Adipocyte (in vitro differentiated cells): Measurements from ENCODE around the gene CCNI2.

Experiments used
- DNase-seq: peaks from one replicate; pipeline ENCODE4 v3.0.0-alpha.2; 2015; ENCODE audit warnings: low read depth
- H3K27me3 ChIP-seq: replicated peaks from 2 replicates; pipeline ENCODE4 v1.7.0; 2013; ENCODE audit warnings: mild to moderate bottlenecking, low read length, moderate library complexity; ENCODE audit not compliant: control insufficient read depth, insufficient read depth
- H3K36me3 ChIP-seq: 2 replicates; pipeline ENCODE4 v1.7.0; 2013; ENCODE audit warnings: low read length, mild to moderate bottlenecking, moderate library complexity; ENCODE audit not compliant: control insufficient read depth, insufficient read depth, severe bottlenecking
- H3K4me1 ChIP-seq: 2 replicates; pipeline ENCODE4 v1.7.0; 2013; ENCODE audit warnings: mild to moderate bottlenecking, low read length, moderate library complexity; ENCODE audit not compliant: control insufficient read depth, insufficient read depth
- H3K4me3 ChIP-seq: 2 replicates; pipeline ENCODE4 v1.7.0; 2013; ENCODE audit warnings: mild to moderate bottlenecking, low read length, moderate library complexity
- H3K9ac ChIP-seq: 2 replicates; pipeline ENCODE4 v1.7.0; 2013; ENCODE audit warnings: mild to moderate bottlenecking, low read length, moderate library complexity
- H3K9me3 ChIP-seq: 2 replicates; pipeline ENCODE4 v1.7.0; 2013; ENCODE audit warnings: mild to moderate bottlenecking, low read length, moderate library complexity; ENCODE audit not compliant: control insufficient read depth

Gene CCNI2

DNA sequence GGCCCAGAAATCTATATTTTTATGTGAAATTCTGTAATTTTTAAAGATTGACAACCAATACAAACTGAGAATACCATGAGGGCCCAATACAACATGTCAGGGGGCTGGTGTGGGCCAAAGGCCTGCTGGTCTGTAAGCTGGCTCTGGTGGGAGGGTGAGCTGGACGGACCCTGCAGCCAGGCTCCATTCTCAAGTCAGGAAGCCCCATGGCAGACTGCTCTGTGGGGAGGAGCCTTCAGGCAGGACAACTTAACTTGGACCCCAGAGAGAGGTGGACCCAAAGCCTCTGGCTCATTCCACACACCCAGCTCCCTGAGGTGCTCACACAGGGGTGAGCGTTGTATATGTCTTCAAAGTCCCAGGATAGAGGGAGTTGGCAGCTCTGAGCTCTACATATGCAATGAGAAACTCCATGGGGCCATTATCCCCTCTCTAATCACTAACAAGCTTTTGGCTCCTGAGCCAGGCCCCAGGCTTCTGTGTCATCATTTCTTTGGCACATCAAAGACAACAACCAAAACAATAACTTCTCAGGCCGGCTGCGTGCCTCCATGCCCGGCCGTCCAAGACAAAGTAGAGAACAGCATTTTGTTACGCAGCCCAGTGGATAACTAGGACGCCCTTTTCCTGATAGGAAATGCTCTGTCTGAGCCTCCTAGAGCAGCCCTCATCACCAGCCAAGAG lies 23.4 kb downstream of the CCNI2 start:
- Histone ChIP-seq H3K4me1 (peaks cover 48% of the 10 kb centered on the region), H3K27me3 (no peaks in the 10 kb centered on the region), H3K4me3 (no peak overlapping the region), H3K9me3 (no peaks in the 10 kb centered on the region), H3K36me3 (no peaks in the 10 kb centered on the region), H3K9ac (no peak overlapping the region)
- DNase-seq: no peak

DNA sequence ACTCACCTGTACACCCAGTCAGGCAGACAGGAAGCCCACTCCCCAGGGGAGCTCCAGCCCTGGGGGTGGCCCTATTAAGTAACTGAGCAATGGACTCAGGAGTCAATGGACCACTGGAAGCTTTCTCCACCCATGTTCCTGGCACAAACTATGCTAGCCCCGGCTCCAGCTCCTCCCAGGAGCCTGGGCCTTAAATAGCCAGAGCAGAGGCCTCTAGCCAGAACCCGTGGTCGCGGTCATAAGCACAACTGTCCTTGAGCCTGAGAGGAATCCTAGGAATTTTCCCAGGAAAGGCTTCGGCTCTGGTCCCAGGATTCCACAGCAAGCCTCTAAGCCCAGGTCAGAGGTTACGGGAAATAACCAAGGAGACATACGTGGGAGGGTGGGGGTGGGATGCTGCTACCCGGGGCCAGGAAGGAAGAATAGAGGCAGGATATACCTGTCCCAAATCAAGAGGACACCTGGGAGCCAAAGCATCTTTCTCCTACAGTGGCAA lies 24.3 kb downstream of the CCNI2 start:
- DNase-seq: peak; percentile 50
- Histone ChIP-seq H3K4me3 (no peak overlapping the region), H3K9me3 (no peaks in the 10 kb centered on the region), H3K9ac (no peak overlapping the region), H3K4me1 (peaks cover 52% of the 10 kb centered on the region), H3K27me3 (no peaks in the 10 kb centered on the region), H3K36me3 (no peaks in the 10 kb centered on the region)

DNA sequence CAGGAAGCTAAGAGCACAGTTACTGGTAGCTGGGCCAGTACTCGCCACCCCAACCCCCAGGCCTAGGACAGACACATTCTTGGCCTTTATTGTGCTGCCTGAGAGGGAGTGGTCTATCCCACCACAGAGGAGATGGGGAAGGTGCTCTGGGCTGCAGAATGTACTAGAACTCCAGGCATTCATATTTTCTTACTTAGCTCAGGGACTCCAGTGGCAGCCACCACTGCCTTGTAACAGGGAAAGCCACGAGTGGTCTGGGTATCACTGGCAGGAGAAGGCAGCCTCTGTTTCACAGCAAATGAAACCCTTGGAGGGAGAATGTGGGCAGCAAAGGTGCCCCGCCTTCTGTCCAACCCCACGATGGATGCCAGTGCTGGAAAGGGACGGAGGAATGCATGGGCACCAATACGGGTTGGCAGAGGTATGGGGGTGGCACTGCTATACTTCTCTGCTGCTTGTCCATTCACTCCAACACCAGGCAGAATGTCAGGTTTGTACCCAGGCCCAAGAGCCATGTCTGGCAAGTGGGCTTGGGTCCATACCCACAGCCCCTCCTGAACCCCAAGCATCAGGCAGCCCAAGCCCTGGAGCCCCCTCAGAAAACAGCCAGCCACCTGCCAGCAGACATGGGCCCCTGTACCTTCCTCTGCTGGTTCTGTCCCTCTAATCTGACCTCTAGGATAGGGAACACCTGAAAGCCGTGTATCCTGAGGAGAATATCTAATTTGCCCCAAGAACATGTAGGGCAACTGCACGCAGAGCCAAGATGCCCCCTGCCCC lies 25.3 kb downstream of the CCNI2 start:
- Histone ChIP-seq H3K36me3 (no peaks in the 10 kb centered on the region), H3K4me3 (no peak overlapping the region), H3K4me1 (peaks cover 46% of the 10 kb centered on the region), H3K9ac (no peak overlapping the region), H3K9me3 (no peaks in the 10 kb centered on the region), H3K27me3 (no peaks in the 10 kb centered on the region)
- DNase-seq: no peak

- no peaks in the 10 kb centered on the region for H3K36me3 ChIP-seq
- no peak overlapping the region for H3K9ac ChIP-seq
- no peaks in the 10 kb centered on the region for H3K27me3 ChIP-seq
- peaks cover 41% of the 10 kb centered on the region for H3K4me1 ChIP-seq
- DNase-seq: no peak
- no peaks in the 10 kb centered on the region for H3K9me3 ChIP-seq
- no peak overlapping the region for H3K4me3 ChIP-seq
These were observed 25.9 kb downstream of the CCNI2 start for GRCh38 chr5:132773114-132773513.

- no peak overlapping the region for H3K4me3 ChIP-seq
- no peak for DNase-seq
- no peaks in the 10 kb centered on the region for H3K36me3 ChIP-seq
- H3K4me1 ChIP-seq: peaks cover 39% of the 10 kb centered on the region
- H3K9ac ChIP-seq: no peak overlapping the region
- H3K9me3 ChIP-seq: no peaks in the 10 kb centered on the region
- no peaks in the 10 kb centered on the region for H3K27me3 ChIP-seq
These were observed 26.6 kb downstream of the CCNI2 start for GRCh38 chr5:132773601-132774355.

GRCh38 chr5:132774406-132774805 lies 27.2 kb downstream of the CCNI2 start:
- no peak overlapping the region for H3K9ac ChIP-seq
- no peak overlapping the region for H3K4me3 ChIP-seq
- H3K4me1 ChIP-seq: peaks cover 39% of the 10 kb centered on the region
- H3K36me3 ChIP-seq: no peaks in the 10 kb centered on the region
- no peaks in the 10 kb centered on the region for H3K9me3 ChIP-seq
- H3K27me3 ChIP-seq: no peaks in the 10 kb centered on the region
- no peak for DNase-seq

DNA sequence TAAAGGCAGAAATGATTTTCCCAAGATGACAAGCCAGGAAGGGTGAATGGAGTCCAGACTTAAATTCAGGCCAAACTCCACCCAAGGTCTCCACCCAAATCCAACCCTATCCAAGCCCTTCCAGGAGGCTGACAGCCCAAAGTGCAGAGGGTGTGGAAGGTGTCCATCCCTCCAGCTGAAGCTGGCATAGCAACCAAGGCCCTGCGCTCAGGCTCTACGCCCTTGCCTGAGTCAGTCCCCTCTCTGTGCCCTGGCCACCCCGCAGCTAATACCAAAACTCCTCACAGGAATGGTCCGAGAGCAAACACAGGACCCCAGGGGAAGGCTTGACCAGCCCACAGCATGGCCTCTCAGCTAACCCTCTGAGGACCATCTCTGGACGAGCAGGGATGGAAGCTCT lies 27.7 kb downstream of the CCNI2 start:
- Histone ChIP-seq H3K4me1 (peaks cover 39% of the 10 kb centered on the region), H3K9me3 (no peaks in the 10 kb centered on the region), H3K4me3 (no peak overlapping the region), H3K9ac (no peak overlapping the region), H3K27me3 (no peaks in the 10 kb centered on the region), H3K36me3 (no peaks in the 10 kb centered on the region)
- DNase-seq: no peak

GRCh38 chr5:132775476-132775961 lies 28.3 kb downstream of the CCNI2 start:
- H3K27me3 ChIP-seq: no peaks in the 10 kb centered on the region
- peaks cover 37% of the 10 kb centered on the region for H3K4me1 ChIP-seq
- DNase-seq: peak; percentile 66
- H3K36me3 ChIP-seq: no peaks in the 10 kb centered on the region
- no peaks in the 10 kb centered on the region for H3K9me3 ChIP-seq
- H3K9ac ChIP-seq: peak overlapping the region; percentile 81
- peak overlapping the region; percentile 86 for H3K4me3 ChIP-seq

DNA sequence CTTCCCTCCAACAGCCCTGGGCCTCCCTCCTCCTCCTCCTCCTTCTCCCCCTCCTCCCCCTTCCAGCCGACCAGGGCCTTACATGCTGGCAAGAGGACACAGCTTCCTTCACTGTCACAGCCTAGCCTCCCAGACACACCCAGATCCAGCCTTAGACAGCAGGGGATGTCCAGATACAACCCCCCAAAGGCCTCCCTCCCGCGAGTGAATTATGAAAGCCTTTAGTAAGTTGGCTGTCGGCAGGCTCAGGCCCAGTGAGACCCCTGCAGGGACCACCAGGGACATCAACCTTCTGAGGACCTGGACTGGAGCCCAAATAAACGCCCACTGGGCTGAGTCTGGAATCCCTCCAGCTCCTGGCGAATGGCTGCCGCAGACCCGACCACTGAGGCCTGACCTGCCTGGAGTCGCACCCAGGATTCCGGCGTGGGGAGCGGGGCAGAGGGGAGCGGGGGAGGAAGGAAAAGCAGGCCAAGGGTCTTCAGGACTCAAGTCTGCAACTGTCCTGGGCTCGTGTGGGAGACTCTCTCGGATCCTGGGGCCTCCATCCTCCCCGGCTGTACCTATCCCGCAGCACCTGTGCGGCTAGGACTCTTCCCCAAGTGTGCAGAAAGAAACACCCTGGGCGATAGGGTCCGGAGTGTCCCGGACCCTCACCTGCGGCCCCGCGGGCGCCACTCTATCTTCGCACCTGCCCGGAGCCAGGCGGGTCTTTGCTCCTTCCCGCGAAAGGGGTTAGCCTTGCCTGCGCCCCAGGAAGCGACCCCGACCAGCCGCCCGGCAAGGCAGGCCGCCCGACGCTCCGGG lies 29.1 kb downstream of the CCNI2 start:
- DNase-seq: peak; percentile 75
- H3K9me3 ChIP-seq: no peaks in the 10 kb centered on the region
- peak overlapping the region; percentile 86 for H3K4me3 ChIP-seq
- H3K9ac ChIP-seq: peak overlapping the region; percentile 81
- no peaks in the 10 kb centered on the region for H3K36me3 ChIP-seq
- no peaks in the 10 kb centered on the region for H3K27me3 ChIP-seq
- peaks cover 29% of the 10 kb centered on the region for H3K4me1 ChIP-seq

DNA sequence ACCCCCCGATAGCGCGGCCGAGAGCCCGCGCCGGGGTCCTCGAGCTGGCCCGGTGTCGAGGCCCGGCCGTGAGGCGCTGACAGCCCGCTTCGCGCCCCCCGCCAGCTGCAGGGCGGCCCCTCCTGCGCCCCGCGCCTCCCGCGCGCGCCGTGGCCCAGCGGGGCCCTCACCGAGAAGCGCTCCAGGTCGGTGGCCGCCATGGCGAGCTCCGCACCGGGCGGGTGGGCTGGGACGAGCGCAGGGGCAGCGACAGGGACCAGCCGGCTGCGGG lies 29.6 kb downstream of the CCNI2 start:
- peak overlapping the region; percentile 86 for H3K4me3 ChIP-seq
- peak overlapping the region; percentile 81 for H3K9ac ChIP-seq
- H3K36me3 ChIP-seq: no peaks in the 10 kb centered on the region
- H3K27me3 ChIP-seq: no peaks in the 10 kb centered on the region
- DNase-seq: no peak
- no peaks in the 10 kb centered on the region for H3K9me3 ChIP-seq
- peaks cover 24% of the 10 kb centered on the region for H3K4me1 ChIP-seq
